GM12864 (cell line): Measurements from ENCODE around the gene ZDHHC11.
"Not testable (repeated sequence)": the region's sequence is repeated elsewhere in the genome, so short reads cannot be mapped to it uniquely, and the experiment has no call there.

Experiments
- DNase-seq: peaks from one replicate; pipeline ENCODE4 v3.0.0-alpha.2; 2011; ENCODE audit warnings: low read depth
- H3K4me3 ChIP-seq: 2 replicates; pipeline ENCODE4 v1.5.1; 2011; ENCODE audit warnings: mild to moderate bottlenecking, low read depth, low read length, control low read depth
- TF ChIP-seq, protein P1 (sequence below): IDR thresholded peaks from 2 replicates; pipeline ENCODE4 v1.5.1; 2011; ENCODE audit warnings: low read depth, mild to moderate bottlenecking, moderate library complexity, low read length, control low read depth, inconsistent platforms; ENCODE audit errors: missing control alignments

Gene ZDHHC11

DNA sequence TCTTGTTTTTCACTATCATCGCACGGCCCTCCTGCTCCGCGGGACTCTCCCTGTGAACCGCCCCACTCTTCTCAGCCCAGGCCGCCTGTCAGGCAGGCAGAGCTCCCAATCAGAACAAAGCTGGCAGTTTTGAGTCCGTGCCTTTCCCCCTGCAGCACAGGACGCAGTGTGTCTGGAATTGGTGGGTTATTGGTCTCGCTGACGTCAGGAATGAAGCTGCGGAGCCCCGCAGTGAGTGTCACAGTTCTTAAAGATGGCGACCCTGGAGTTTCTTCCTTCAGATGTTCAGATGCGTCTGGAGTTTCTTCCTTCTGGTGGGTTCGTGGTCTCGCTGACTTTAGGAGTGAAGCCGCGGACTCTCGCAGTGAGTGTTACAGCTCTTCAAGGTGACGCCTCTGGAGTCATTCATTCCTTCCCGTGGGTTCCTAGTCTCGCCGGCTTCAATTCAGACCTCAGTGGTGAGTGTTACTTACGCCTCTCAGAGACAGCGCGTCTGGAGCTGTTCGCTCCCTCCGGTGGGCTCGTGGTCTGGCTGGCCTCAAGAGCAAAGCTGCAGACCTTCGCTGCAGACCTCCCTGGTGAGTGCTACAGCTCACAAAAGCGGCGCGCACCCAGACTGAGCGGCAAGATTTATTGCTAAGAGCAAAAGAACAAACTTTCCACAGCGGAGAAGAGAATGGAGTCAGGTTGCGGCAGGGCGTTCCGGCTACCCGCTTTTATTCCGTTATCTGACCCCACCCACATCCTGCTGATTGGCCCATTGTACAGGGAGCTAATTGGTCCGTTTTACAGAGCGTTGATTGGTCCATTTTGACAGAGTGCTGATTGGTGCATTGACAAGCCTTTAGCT is 73.7 kb downstream of the ZDHHC11 start:
- no peak overlapping the region for H3K4me3 ChIP-seq
- no peak for DNase-seq
- TF ChIP-seq, protein P1, sequence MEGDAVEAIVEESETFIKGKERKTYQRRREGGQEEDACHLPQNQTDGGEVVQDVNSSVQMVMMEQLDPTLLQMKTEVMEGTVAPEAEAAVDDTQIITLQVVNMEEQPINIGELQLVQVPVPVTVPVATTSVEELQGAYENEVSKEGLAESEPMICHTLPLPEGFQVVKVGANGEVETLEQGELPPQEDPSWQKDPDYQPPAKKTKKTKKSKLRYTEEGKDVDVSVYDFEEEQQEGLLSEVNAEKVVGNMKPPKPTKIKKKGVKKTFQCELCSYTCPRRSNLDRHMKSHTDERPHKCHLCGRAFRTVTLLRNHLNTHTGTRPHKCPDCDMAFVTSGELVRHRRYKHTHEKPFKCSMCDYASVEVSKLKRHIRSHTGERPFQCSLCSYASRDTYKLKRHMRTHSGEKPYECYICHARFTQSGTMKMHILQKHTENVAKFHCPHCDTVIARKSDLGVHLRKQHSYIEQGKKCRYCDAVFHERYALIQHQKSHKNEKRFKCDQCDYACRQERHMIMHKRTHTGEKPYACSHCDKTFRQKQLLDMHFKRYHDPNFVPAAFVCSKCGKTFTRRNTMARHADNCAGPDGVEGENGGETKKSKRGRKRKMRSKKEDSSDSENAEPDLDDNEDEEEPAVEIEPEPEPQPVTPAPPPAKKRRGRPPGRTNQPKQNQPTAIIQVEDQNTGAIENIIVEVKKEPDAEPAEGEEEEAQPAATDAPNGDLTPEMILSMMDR, result no peak

DNA sequence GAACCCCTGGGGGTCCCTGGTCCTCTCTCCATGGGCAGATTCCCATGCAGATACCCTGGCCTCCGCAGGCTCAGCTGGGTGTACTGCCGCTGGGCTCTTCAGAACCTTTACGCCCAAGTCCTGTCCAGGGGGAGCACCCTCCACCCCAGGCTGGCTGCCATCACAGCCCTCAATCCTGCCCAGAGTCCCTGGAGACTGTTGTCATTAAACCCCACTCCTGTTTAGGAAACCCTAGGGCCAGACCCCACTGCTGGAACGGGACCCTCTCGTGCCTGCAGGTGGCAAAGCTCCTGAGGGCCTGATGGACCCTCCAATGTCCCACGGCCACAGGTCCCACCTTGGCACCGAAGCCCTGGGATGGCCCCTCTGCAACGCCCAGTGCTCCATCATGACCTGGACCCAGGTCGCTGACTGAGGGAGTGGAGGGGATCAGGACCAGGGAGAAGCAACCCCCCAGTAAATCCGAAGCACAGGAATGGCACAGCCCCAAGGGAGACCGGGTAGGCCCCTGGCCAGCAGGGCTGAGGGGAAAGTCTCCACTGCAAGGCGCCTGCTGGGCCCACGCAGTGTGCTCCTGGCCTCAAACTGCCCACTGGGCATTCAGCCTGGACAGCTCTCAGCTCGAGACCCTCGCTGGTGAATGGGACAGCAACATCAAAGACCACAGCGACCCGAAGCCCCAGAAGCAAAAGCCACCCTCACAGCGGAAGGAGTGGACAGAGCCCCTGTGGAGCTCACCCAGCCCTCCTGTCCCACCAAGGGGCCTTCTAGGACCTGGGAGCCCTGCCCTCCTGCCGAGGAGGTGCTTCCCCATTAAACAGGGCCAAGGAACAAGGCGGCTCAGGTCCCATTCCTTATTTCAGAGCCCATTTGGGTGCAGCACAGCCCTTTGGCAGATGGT is 74.6 kb downstream of the ZDHHC11 start:
- H3K4me3 ChIP-seq, result no peak overlapping the region
- DNase-seq, result no peak
- TF ChIP-seq, protein P1, result no peak

DNA sequence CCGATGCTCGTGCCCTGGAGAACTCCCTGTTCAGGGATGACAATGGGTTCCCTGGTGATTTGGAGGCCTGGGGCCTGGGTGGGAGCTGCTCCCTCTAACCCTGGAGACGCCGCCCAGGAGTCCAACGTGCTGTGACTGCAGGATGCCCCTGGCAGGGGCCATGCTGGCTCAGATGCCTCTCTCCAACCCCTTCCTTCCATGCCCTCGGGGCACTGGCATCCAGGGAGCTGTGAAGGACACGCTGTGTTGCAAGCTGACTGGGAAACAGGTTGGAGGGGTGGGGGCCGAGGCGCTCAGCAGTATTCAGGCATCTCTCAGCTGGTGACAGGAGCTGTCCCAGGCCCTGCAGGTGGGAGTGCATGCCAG is 75.2 kb downstream of the ZDHHC11 start:
- DNase-seq, H3K4me3 ChIP-seq: not testable (repeated sequence)

DNA sequence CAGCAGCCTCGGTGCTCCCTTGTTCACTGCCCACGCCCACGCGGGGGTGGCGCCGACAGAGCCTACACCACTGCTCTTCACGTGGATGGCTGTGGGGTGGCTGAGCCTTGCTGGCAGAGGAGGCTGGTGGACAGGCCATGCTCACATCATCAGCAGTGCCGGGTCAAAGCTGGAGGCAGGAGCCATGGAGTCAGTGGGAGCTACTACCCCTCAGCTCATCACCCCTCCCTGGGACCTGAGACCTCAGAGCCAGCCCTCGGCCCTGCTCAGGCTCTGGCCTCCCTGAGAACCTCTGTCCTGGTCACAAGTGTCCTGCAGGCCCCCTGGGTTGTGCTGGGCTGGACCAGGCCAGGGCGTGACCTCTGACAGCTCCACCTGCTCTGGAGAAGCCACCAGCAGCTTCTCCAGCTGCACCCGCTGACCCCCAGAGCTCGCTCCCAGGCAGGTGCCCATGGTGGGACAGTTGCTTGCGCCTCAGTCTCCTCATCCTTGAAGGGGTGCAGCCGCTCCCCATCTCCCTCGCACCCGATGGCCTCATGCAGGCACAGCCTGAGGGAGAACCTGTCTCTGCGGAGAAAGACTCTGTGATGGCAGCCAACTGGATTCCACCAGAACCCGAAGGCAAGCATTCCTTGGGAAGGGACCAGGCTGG is 75.8 kb downstream of the ZDHHC11 start:
- not testable (repeated sequence) for DNase-seq, H3K4me3 ChIP-seq

- not testable (repeated sequence) for DNase-seq, H3K4me3 ChIP-seq
Measured at GRCh38 chr5:774304-774703, 76.5 kb downstream of the ZDHHC11 start.

- DNase-seq, result no peak
- H3K4me3 ChIP-seq, result no peak overlapping the region
- TF ChIP-seq, protein P1, result no peak
Measured at GRCh38 chr5:773517-774264, 77.1 kb downstream of the ZDHHC11 start.

GRCh38 chr5:772931-773330 is 77.9 kb downstream of the ZDHHC11 start:
- DNase-seq, H3K4me3 ChIP-seq: not testable (repeated sequence)

DNA sequence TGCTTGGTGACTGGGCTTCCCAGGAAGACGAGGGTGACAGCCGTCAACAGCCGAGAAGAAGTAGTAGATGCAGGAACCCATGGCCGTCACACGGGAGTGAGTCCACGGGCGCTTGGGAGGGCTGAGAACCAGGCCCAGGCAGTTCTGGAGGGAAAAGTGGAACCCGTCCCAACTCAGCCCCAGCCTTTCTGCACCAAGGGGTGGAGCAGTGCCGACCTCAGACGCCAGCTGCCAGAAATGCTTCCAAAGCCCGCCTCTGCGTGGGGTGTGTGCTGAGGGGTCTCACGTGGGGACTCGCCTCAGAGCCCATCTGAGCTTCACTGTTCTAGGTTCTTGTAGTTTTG is 78.3 kb downstream of the ZDHHC11 start:
- not testable (repeated sequence) for DNase-seq, H3K4me3 ChIP-seq

GRCh38 chr5:771841-772546 is 78.8 kb downstream of the ZDHHC11 start:
- H3K4me3 ChIP-seq, result not testable (repeated sequence)

DNA sequence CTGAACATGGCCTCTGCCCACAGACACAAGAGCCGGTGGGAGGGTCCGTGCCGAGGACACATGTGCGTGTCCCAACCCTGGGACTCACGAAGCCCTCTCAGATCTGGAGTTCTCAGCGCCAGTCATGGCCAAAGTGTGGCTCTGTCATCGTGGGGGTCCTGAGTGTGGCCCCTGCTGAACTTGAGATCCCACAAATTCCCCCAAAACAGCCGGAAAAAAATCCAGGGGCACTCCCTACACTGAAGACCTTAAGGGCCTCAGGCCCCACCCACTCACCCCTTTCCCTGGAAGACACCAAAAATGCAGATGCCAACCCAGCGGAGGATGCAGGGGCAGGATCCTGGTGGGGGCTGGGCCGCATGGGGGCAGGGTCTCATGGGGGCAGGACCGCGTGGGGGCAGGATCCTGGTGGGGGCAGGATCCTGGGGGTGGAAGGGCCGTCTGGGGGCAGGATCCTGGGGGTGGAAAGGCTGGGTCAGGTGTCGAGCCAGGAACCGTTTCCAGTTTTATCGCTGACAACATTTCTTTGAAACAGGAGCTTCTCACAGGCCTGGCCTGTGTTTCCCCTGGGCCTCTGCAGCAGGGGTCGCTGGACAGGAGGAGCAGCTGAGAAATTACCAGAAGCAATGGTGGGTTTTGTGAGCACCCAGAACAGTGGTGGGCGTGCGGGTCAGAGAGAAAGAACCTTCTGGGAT is 79.6 kb downstream of the ZDHHC11 start:
- H3K4me3 ChIP-seq, DNase-seq: not testable (repeated sequence)

More at GRCh38 chr5:771841-772546, 78.8 kb downstream of the ZDHHC11 start:
- DNase-seq, result not testable (repeated sequence)

DNA sequence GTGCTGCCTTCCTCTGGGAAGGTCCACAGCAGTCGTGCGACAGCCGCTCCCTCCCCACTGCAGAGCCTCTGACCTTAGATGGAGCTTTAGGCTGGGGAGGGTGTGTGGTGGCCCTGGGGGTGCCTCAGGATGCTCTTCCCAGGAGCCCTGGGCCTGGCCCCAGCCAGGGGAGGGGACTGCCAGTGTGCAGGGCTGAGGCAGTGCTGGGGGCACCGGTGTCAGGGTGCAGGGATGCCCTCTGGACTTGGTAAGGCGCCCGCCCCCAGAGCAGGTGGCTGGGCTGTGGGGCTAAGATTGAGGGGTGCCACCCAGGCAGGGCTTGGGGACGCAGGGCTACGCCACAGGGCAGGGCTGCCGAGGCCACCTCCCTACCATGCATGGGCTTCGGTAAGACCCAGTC is 80.2 kb downstream of the ZDHHC11 start:
- H3K4me3 ChIP-seq, DNase-seq: not testable (repeated sequence)

DNA sequence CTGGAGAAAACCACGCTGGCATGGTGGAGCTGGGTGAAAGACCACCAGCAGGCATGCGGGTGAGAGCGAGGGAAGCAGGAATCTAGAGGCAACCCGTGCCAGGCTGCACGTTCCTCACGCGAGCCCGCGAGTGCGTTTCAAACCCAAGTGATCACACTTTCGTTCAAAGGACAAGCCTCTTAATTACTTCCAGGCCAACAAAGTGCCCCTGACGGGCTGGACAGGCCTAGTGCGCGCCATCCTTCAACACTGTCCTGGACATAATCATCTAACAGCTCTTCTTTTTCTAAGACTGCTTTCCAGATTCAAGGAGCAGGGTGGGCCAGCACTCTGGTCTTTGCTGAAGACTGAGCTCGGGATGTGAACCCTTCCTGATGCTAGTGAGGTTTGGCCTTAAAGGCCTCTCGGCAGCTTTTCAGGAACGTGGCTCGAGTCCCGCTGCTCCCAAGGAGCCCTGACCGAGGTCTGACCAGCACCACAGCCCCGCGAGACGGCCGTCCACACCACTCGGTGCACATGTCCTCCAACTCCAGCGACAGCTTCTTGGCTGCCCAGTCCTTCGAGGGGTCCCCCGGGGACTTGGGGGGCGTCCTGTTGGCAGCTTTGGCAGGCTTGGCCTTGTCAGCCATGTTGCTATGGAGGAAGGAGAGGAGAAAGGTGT is 81.2 kb downstream of the ZDHHC11 start:
- H3K4me3 ChIP-seq, DNase-seq: not testable (repeated sequence)
